DND-41 (cell line): Measurements from ENCODE around the gene WDR86.

Source experiments
- ATAC-seq: fragments of 200-7000 bp; cut with Tn5 transposase; 3 replicates; pipeline ENCODE4 v1.9.1; 2021; ENCODE audit warnings: low read depth; ENCODE audit not compliant: insufficient read depth
- DNase-seq: peaks from one replicate; pipeline ENCODE4 v3.0.0-alpha.2; 2020
- H2AFZ ChIP-seq: 2 replicates; pipeline ENCODE4 v1.6.0; 2012; ENCODE audit warnings: low read depth, low read length
- H3K27ac ChIP-seq: 2 replicates; pipeline ENCODE4 v1.5.1; 2012; ENCODE audit warnings: low read length, inconsistent platforms
- H3K27me3 ChIP-seq: fragments of 200-600 bp; sonication (generic); 2 replicates; pipeline ENCODE4 v1.6.0; 2012; ENCODE audit warnings: low read length, mild to moderate bottlenecking, inconsistent platforms; ENCODE audit not compliant: insufficient read depth, poor library complexity
- H3K36me3 ChIP-seq: 2 replicates; pipeline ENCODE4 v1.5.1; 2012; ENCODE audit warnings: low read length, inconsistent platforms; ENCODE audit not compliant: insufficient read depth
- H3K4me1 ChIP-seq: 2 replicates; pipeline ENCODE4 v1.5.1; 2012; ENCODE audit warnings: mild to moderate bottlenecking, low read length; ENCODE audit not compliant: insufficient read depth
- H3K4me2 ChIP-seq: 2 replicates; pipeline ENCODE4 v1.6.0; 2012; ENCODE audit warnings: mild to moderate bottlenecking, moderate library complexity, low read length, inconsistent platforms; ENCODE audit not compliant: insufficient read depth
- H3K4me3 ChIP-seq, 2 experiments: fragments of 200-600 bp in 1 of 2; shearing (Covaris generic) in 1 of 2; 2 replicates each; pipeline ENCODE4 v1.5.1; 2012 to 2016; ENCODE audit warnings: inconsistent platforms in 2 of 2, low read length in 2 of 2, mild to moderate bottlenecking in 2 of 2, low read depth in 1 of 2, moderate library complexity in 1 of 2
- H3K79me2 ChIP-seq: 2 replicates; pipeline ENCODE4 v1.6.0; 2012; ENCODE audit warnings: low read length, inconsistent platforms; ENCODE audit not compliant: insufficient read depth
- H3K9ac ChIP-seq: 2 replicates; pipeline ENCODE4 v1.6.0; 2012; ENCODE audit warnings: low read depth, mild to moderate bottlenecking, inconsistent platforms, low read length, moderate library complexity
- H3K9me3 ChIP-seq: 2 replicates; pipeline ENCODE4 v1.5.1; 2012; ENCODE audit warnings: low read length, moderate library complexity, mild to moderate bottlenecking, inconsistent platforms; ENCODE audit not compliant: insufficient read depth, severe bottlenecking
- H4K20me1 ChIP-seq: 2 replicates; pipeline ENCODE4 v1.6.0; 2012; ENCODE audit warnings: low read length; ENCODE audit not compliant: insufficient read depth
- EZH2 ChIP-seq: IDR thresholded peaks from 3 replicates; pipeline ENCODE4 v1.6.1; 2012; ENCODE audit warnings: borderline replicate concordance, low read depth, mild to moderate bottlenecking, moderate library complexity, low read length, inconsistent platforms; ENCODE audit not compliant: severe bottlenecking
- TF ChIP-seq, protein P1 (sequence below): IDR thresholded peaks from 2 replicates; pipeline ENCODE4 v1.5.1; 2012; ENCODE audit warnings: borderline replicate concordance, low read length, moderate library complexity, mild to moderate bottlenecking; ENCODE audit not compliant: poor library complexity, severe bottlenecking; ENCODE audit errors: extremely low read depth

The WDR86 gene

DNA sequence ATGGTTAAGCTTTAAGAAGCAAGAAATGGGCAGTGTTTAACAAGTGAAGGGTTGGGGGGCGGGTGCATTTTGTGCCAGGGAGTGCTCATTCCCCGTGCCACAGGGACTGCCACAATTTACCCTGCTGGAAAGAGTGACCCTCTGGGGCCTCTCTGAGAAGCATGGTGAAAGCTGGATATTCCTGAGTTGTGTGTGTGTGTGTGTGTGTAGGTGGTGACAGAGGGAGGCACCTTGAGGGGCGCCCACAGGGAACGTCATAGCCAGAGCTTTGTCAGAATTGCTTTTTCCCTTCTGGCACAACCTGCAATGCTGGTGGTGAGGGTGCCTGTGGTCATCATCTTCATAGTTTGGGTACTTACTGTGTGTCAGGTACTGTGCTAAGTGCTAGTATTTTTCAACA lies 2.5 kb upstream of the WDR86 start:
- H3K79me2 ChIP-seq: peaks cover 21% of the 10 kb centered on the region
- DNase-seq (no peak), ATAC-seq (no peak)
- H3K36me3 ChIP-seq: no peaks in the 10 kb centered on the region
- no peak overlapping the region for H3K27ac ChIP-seq
- no peak overlapping the region for H3K4me3 ChIP-seq
- peaks cover 7% of the 10 kb centered on the region for H3K27me3 ChIP-seq
- H3K4me2 ChIP-seq: no peak overlapping the region
- no peak overlapping the region for H3K9ac ChIP-seq
- H3K9me3 ChIP-seq: no peaks in the 10 kb centered on the region
- no peaks in the 10 kb centered on the region for H4K20me1 ChIP-seq
- peaks cover 31% of the 10 kb centered on the region for H3K4me1 ChIP-seq
- H2AFZ ChIP-seq: no peak overlapping the region
- no peak for TF ChIP-seq EZH2
- TF ChIP-seq, protein P1, sequence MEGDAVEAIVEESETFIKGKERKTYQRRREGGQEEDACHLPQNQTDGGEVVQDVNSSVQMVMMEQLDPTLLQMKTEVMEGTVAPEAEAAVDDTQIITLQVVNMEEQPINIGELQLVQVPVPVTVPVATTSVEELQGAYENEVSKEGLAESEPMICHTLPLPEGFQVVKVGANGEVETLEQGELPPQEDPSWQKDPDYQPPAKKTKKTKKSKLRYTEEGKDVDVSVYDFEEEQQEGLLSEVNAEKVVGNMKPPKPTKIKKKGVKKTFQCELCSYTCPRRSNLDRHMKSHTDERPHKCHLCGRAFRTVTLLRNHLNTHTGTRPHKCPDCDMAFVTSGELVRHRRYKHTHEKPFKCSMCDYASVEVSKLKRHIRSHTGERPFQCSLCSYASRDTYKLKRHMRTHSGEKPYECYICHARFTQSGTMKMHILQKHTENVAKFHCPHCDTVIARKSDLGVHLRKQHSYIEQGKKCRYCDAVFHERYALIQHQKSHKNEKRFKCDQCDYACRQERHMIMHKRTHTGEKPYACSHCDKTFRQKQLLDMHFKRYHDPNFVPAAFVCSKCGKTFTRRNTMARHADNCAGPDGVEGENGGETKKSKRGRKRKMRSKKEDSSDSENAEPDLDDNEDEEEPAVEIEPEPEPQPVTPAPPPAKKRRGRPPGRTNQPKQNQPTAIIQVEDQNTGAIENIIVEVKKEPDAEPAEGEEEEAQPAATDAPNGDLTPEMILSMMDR: no peak

DNA sequence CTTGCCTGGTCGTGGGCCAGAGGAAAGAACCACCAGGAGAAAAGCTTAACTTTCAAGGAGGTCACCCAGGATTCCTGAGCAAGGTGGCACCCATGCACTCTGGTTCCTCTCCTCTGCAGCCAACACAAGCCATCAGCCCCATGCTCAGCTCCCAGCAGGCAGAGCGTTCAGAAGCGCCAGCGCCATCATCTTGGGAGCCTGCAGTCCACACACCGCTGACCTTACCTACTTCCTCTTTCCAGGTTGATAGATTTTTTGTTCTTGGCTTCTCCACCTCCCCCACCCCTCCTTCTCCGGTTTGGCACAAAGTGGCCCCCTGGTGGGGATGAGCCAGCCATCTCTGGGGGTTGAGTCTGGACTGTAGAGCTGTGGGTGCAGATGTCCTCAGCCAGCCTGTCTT lies 1.7 kb upstream of the WDR86 start:
- Histone ChIP-seq H3K9ac (no peak overlapping the region), H4K20me1 (no peaks in the 10 kb centered on the region), H2AFZ (no peak overlapping the region), H3K27ac (no peak overlapping the region), H3K79me2 (peaks cover 28% of the 10 kb centered on the region), H3K36me3 (peaks cover 3% of the 10 kb centered on the region; the same call in 1 of the 2 replicates), H3K4me3 (no peak overlapping the region), H3K27me3 (peaks cover 7% of the 10 kb centered on the region), H3K4me2 (no peak overlapping the region), H3K9me3 (no peaks in the 10 kb centered on the region), H3K4me1 (peaks cover 39% of the 10 kb centered on the region)
- DNase-seq (no peak), ATAC-seq (no peak)
- TF ChIP-seq, protein P1: peak; percentile 23
- no peak for TF ChIP-seq EZH2

DNA sequence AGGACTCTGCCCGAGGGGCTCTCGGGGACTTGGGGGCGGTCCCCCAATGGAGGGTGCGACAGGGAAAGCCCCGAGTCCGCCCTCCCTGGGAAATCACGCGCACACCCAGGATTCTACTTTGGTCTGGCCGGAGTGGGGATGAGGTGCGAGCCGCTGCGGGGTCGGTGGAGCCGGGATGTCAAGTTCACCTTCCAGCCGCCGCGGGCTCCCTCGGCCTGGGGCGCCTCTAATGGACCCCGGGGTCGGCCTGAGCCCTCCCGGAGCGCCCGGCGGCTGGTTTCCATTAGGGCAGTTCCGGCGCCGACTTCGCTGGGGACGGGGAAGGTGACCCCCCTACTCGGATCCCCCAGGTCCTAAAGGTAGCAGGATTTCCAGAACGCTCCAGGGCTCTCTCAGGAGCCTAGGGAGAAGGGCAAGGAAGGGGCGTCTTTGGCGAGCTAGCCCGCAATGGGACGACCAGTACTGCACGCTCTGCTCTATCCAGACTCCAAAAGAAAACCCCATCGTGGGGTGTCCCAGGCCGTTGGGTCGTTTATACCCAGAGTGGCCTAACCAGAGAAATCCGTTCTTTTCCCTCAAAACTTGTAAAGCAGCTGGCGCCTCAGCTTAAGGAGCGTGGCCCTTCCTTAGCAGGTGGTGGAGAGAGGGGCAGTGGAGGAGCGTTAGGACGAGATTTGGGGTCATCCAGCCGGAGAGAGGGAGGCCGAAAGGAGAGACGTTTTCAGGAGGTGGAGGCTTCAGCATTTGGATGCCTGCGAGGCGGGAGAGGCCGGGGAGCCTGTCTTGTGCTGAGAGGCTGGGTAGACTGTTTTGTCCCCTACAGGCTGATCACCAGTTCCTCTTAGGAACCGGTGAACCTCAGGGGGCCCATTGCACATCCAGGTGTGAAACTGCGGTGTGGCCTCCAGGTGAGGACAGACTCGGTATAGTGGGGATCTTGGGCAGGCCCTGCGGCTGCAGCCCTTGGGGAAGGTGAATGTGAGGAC lies 860 bp upstream of the WDR86 start:
- Histone ChIP-seq H3K9me3 (no peaks in the 10 kb centered on the region), H4K20me1 (no peaks in the 10 kb centered on the region), H3K4me3 (peak overlapping the region; percentile 41 to 55; a peak in 3 of 4 replicates), H3K27ac (peak overlapping the region; percentile 72), H3K4me2 (peak overlapping the region; percentile 63), H3K4me1 (peaks cover 47% of the 10 kb centered on the region), H3K27me3 (peaks cover 7% of the 10 kb centered on the region), H3K79me2 (peaks cover 31% of the 10 kb centered on the region), H3K36me3 (peaks cover 6% of the 10 kb centered on the region; the same call in 1 of the 2 replicates), H3K9ac (peak overlapping the region; percentile 87), H2AFZ (peak overlapping the region; percentile 59; the same call in 1 of the 2 replicates)
- DNase-seq (no peak), ATAC-seq (peak; percentile 18; the same call in 2 of the 3 replicates)
- TF ChIP-seq, protein P1: no peak
- TF ChIP-seq EZH2: no peak
